Measurements from ENCODE around the gene BCO1.

BCO1 gene

DNA sequence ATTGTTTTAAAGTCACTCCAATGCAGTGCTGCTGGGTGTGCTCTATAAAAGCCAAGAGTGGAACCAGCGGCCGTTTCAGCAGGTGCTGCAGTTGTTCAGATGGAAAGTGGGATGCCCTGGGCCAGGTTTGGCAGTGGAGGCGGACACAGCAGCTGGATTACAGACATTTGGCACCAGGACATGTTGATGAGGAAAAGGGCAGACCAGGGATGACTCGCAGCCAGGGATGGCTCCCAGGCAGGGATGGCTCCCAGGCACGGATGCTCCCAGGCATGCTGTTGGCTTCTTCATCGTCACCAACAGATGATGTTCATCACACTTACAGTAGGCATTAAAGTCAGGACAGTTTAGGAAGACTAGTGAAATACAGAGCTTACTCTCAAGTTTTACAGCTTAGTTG, 86.3 kb downstream of the BCO1 start:
- no peaks in the 10 kb centered on the region for H3K27me3 ChIP-seq (ENCODE audit: control insufficient read depth in 1 of 2, insufficient read depth in 2 of 2, low read length in 2 of 2)
- H3K9me3 ChIP-seq (ENCODE audit: low read length) = no peaks in the 10 kb centered on the region
- H3K36me3 ChIP-seq (ENCODE audit: insufficient read depth, low read length) = no peaks in the 10 kb centered on the region
- peaks cover 59% of the 10 kb centered on the region for H3K4me1 ChIP-seq (ENCODE audit: insufficient read depth, low read length)
- H3K9ac ChIP-seq (ENCODE audit: low read length) = no peak overlapping the region
- no peak overlapping the region for H3K4me3 ChIP-seq (ENCODE audit: low read depth in 1 of 2, low read length in 2 of 2)
- H3K27ac ChIP-seq (ENCODE audit: low read depth, low read length) = no peak overlapping the region

DNA sequence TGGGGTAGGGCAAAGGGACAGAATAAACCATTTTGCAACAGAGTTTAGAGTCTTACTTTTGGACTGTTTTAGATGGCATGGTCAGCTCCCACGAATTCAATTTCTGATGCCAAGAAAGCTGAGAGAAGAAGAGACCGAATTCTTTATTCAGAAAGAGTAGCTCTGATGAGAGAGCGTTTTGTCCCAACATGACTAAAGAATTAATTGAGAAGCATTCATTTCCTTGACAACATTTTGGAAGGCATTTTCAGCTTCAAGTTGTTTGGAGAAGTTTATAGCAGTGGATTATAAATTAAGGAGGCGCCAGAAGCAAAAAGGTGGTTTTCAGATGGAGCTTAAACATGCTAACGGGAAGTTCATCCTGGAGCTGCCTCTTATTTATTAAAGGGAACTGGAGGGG, 88.5 kb downstream of the BCO1 start:
- Histone ChIP-seq H3K4me1 (ENCODE audit: insufficient read depth, low read length) (peaks cover 40% of the 10 kb centered on the region), H3K27me3 (ENCODE audit: control insufficient read depth in 1 of 2, insufficient read depth in 2 of 2, low read length in 2 of 2) (no peaks in the 10 kb centered on the region), H3K9me3 (ENCODE audit: low read length) (no peaks in the 10 kb centered on the region), H3K4me3 (ENCODE audit: low read depth in 1 of 2, low read length in 2 of 2) (no peak overlapping the region), H3K36me3 (ENCODE audit: insufficient read depth, low read length) (no peaks in the 10 kb centered on the region), H3K27ac (ENCODE audit: low read depth, low read length) (peak overlapping the region; percentile 48), H3K9ac (ENCODE audit: low read length) (no peak overlapping the region)

DNA sequence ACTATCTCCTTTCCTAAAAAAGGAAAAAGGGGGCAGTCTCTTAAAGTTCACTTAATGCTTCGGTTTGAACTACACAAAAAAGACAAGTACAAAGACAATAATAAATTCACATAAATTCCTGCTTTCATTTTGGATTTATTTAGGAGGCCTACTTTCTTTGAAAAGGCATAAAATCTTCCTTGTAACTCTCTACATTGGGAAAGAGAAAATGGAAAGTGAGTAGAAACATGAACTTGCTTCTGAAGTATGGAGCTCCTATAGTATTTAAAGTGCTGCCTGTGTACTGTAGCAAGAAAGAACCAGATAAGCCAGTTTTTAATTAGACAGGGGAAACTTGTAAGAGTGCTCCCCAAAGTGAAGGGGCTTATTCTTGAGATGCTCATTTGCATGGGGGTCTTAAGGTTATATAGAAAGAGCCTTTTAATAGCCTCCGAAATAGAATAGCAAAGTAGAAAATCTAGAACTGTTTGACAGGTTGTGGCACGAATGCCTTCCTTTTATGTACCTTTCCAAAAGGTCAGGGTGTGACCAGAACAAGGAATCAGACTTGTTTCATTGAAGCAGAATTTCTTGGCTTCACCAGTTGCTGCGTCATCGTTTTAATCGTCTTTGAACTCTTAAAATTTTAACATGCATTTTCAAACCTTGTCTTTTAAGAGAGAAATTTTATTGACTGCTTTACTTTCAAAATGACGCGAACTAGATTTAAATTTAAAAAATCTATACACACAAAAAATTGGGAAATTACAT, 89.1 kb downstream of the BCO1 start:
- no peaks in the 10 kb centered on the region for H3K36me3 ChIP-seq (ENCODE audit: insufficient read depth, low read length)
- H3K4me1 ChIP-seq (ENCODE audit: insufficient read depth, low read length) = peaks cover 39% of the 10 kb centered on the region
- no peaks in the 10 kb centered on the region for H3K27me3 ChIP-seq (ENCODE audit: control insufficient read depth in 1 of 2, insufficient read depth in 2 of 2, low read length in 2 of 2)
- peak overlapping the region; percentile 48 for H3K27ac ChIP-seq (ENCODE audit: low read depth, low read length)
- no peaks in the 10 kb centered on the region for H3K9me3 ChIP-seq (ENCODE audit: low read length)
- no peak overlapping the region for H3K4me3 ChIP-seq (ENCODE audit: low read depth in 1 of 2, low read length in 2 of 2)
- H3K9ac ChIP-seq (ENCODE audit: low read length) = no peak overlapping the region

DNA sequence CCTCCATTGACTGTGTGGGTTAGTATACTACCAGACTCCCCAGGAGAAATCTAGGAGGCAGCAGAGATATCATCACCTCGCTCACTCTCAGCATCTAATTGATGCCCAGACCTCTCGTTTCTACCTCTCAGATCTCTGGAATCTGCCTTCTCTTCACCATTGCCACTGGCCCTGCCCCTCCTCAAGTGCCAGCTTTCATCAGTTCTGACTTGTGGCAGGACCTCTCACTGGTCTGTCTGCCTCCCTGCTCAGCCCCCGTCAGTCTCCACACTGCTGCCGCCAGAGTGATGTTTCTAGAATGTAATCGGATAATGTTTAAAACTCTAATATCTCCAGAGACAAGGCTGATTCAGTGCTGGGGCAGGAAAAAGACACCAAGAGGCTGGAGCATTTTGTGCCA, 91.5 kb downstream of the BCO1 start:
- no peaks in the 10 kb centered on the region for H3K9me3 ChIP-seq (ENCODE audit: low read length)
- no peak overlapping the region for H3K27ac ChIP-seq (ENCODE audit: low read depth, low read length)
- H3K9ac ChIP-seq (ENCODE audit: low read length) = no peak overlapping the region
- peaks cover 33% of the 10 kb centered on the region for H3K4me1 ChIP-seq (ENCODE audit: insufficient read depth, low read length)
- H3K36me3 ChIP-seq (ENCODE audit: insufficient read depth, low read length) = no peaks in the 10 kb centered on the region
- no peaks in the 10 kb centered on the region for H3K27me3 ChIP-seq (ENCODE audit: control insufficient read depth in 1 of 2, insufficient read depth in 2 of 2, low read length in 2 of 2)
- no peak overlapping the region for H3K4me3 ChIP-seq (ENCODE audit: low read depth in 1 of 2, low read length in 2 of 2)

DNA sequence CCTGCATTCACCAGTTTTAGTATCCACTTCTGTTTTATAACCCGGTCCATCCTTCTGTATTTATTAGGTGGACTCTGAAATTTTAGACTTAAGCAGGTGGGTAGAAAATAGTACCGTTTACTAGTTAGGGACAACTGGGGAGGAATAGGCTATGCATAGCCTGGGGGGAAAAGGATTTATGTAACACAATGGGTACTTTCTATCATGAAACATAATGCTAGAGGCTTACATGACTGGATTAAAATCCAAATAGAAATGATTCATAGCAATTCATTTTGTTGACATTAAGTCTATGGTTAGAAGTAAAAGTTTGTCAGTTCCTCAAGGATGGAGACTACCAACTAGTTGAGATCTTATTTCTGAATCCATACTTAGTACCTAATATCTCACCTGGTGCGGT, 94.9 kb downstream of the BCO1 start:
- Histone ChIP-seq H3K9ac (ENCODE audit: low read length) (no peak overlapping the region), H3K9me3 (ENCODE audit: low read length) (no peaks in the 10 kb centered on the region), H3K27me3 (ENCODE audit: control insufficient read depth in 1 of 2, insufficient read depth in 2 of 2, low read length in 2 of 2) (no peaks in the 10 kb centered on the region), H3K4me1 (ENCODE audit: insufficient read depth, low read length) (peaks cover 18% of the 10 kb centered on the region), H3K27ac (ENCODE audit: low read depth, low read length) (no peak overlapping the region), H3K4me3 (ENCODE audit: low read depth in 1 of 2, low read length in 2 of 2) (no peak overlapping the region), H3K36me3 (ENCODE audit: insufficient read depth, low read length) (no peaks in the 10 kb centered on the region)

DNA sequence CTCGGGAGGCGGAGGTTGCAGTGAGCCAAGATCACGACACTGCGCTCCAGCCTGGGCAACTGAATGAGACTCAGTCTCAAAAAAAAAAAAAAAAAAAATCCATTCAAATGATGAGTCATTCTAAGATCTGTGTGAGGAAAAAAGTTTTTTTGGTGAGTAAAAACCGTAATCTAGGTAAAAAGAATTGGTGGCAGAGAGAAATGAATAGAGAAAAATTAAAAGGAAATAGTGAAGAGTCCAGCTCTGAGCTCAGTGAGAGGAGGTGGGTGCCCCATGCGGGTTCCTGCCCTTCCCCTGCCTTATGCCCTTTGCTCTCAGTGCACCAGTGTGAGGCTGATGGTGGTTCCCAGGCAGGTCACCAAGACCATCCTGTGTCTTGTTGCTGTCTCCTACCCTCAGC, 97.2 kb downstream of the BCO1 start:
- Histone ChIP-seq H3K9ac (ENCODE audit: low read length) (no peak overlapping the region), H3K4me3 (ENCODE audit: low read depth in 1 of 2, low read length in 2 of 2) (no peak overlapping the region), H3K27me3 (ENCODE audit: control insufficient read depth in 1 of 2, insufficient read depth in 2 of 2, low read length in 2 of 2) (no peaks in the 10 kb centered on the region), H3K36me3 (ENCODE audit: insufficient read depth, low read length) (no peaks in the 10 kb centered on the region), H3K9me3 (ENCODE audit: low read length) (no peaks in the 10 kb centered on the region), H3K4me1 (ENCODE audit: insufficient read depth, low read length) (no peaks in the 10 kb centered on the region), H3K27ac (ENCODE audit: low read depth, low read length) (no peak overlapping the region)

DNA sequence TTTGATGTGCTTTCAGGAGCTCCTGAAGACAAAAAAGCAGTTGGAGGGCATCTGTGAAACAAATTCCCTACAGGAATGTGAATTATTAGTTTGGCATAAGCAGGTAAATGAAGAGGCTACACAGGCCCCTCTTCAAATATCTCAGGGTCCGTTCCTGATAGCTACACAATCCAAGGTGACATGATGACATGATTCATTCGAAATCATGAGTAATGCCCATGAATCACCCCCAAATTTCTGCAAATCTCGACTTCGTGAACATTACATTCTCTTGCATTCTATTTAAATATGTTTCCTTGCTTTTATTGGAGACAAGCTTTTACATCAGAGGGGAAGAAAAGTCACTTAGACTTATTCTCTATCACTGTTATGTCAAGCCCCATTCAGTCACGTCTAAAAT, 98.6 kb downstream of the BCO1 start:
- H3K4me1 ChIP-seq (ENCODE audit: insufficient read depth, low read length) = no peaks in the 10 kb centered on the region
- no peaks in the 10 kb centered on the region for H3K36me3 ChIP-seq (ENCODE audit: insufficient read depth, low read length)
- H3K27ac ChIP-seq (ENCODE audit: low read depth, low read length) = no peak overlapping the region
- H3K9me3 ChIP-seq (ENCODE audit: low read length) = no peaks in the 10 kb centered on the region
- H3K27me3 ChIP-seq (ENCODE audit: control insufficient read depth in 1 of 2, insufficient read depth in 2 of 2, low read length in 2 of 2) = no peaks in the 10 kb centered on the region
- no peak overlapping the region for H3K9ac ChIP-seq (ENCODE audit: low read length)
- no peak overlapping the region for H3K4me3 ChIP-seq (ENCODE audit: low read depth in 1 of 2, low read length in 2 of 2)

Data from muscle layer of colon (tissue), 2 donors.